K562 (cell line): ENCODE results near the gene DAGLA. TPM values are rescaled to one million over a fixed set of nuclear protein-coding genes. Genes with fewer than 3 reads are reported as not detected.

ENCODE experiments used
- DMBX1 ChIP-seq: fragments of 250-450 bp; sonication (Bioruptor Pico); IDR thresholded peaks from 2 replicates; pipeline ENCODE4 v1.8.0; 2022; ENCODE audit warnings: inconsistent platforms, mild to moderate bottlenecking, moderate library complexity, borderline replicate concordance
- EZH2 ChIP-seq: IDR thresholded peaks from 2 replicates; pipeline ENCODE4 v1.6.1; 2012; ENCODE audit warnings: low read depth, mild to moderate bottlenecking, inconsistent platforms, low read length, borderline replicate concordance
- FIP1L1 ChIP-seq: fragments of 200-400 bp; formaldehyde crosslinking; IDR thresholded peaks from 2 replicates; pipeline ENCODE4 v1.6.1; 2018; ENCODE audit warnings: mild to moderate bottlenecking, low read depth, low read length; ENCODE audit not compliant: poor library complexity, severe bottlenecking
- FOXK2 ChIP-seq, 2 experiments: fragments of 450-650 bp; IDR thresholded peaks in 1 of 2; conservative IDR thresholded peaks in 1 of 2; 2 replicates each; pipeline ENCODE4 v1.6.1; 2016; ENCODE audit warnings: low read depth in 2 of 2, mild to moderate bottlenecking in 1 of 2
- FOXP1 ChIP-seq: sonication (generic); formaldehyde crosslinking; IDR thresholded peaks from 2 replicates; pipeline ENCODE4 v1.8.0; 2022; ENCODE audit warnings: mild to moderate bottlenecking, missing genetic modification reagents
- GTF2F1 ChIP-seq: IDR thresholded peaks from 2 replicates; pipeline ENCODE4 v1.6.1; 2011; ENCODE audit warnings: low read depth, low read length, improper control_type of control experiment
- HCFC1 ChIP-seq: IDR thresholded peaks from 2 replicates; pipeline ENCODE4 v1.6.1; 2012; ENCODE audit warnings: low read depth, low read length, improper control_type of control experiment
- HMG20B ChIP-seq: fragments of 250-450 bp; sonication (Bioruptor Pico); IDR thresholded peaks from 2 replicates; pipeline ENCODE4 v1.5.0; 2021; ENCODE audit warnings: mild to moderate bottlenecking
- KAT2B ChIP-seq: IDR thresholded peaks from one replicate; pipeline ENCODE4 v1.6.1; 2012; ENCODE audit warnings: low read depth, mild to moderate bottlenecking, control low read depth, inconsistent platforms, low read length, moderate library complexity
- KDM4B ChIP-seq, 2 experiments: fragments of 450-650 bp in 1 of 2; sonication (generic) in 1 of 2; IDR thresholded peaks; 2 replicates each; pipeline ENCODE4 v1.6.1; 2016 to 2017; ENCODE audit warnings: borderline replicate concordance in 2 of 2, antibody characterized with exemption in 1 of 2, low read depth in 1 of 2, mild to moderate bottlenecking in 1 of 2
- MTA3 ChIP-seq: fragments of 450-650 bp; formaldehyde crosslinking; IDR thresholded peaks from 2 replicates; pipeline ENCODE4 v1.6.1; 2017; ENCODE audit warnings: mild to moderate bottlenecking, borderline replicate concordance
- SAFB ChIP-seq: fragments of 200-400 bp; formaldehyde crosslinking; IDR thresholded peaks from 2 replicates; pipeline ENCODE4 v1.6.1; 2017; ENCODE audit warnings: low read depth, low read length, borderline replicate concordance
- THRAP3 ChIP-seq: fragments of 450-650 bp; IDR thresholded peaks from 2 replicates; pipeline ENCODE4 v1.6.1; 2016; ENCODE audit warnings: mild to moderate bottlenecking, inconsistent platforms, borderline replicate concordance
- ZBTB8A ChIP-seq: fragments of 450-650 bp; IDR thresholded peaks from 2 replicates; pipeline ENCODE4 v1.6.1; 2018; ENCODE audit warnings: mild to moderate bottlenecking, moderate library complexity; ENCODE audit not compliant: partially characterized antibody
- ZNF583 ChIP-seq: fragments of 250-450 bp; sonication (Bioruptor Pico); IDR thresholded peaks from 2 replicates; pipeline ENCODE4 v1.4.0; 2020
- polyA plus RNA-seq, 8 experiments: library from polyadenylated mRNA; depleted of rRNA in 4 of 8; stranded (reverse) in 5 of 8; unstranded in 3 of 8; fragments of >200 nt; fragmentation: Nextera tagmentation in 2 of 8; fragmentation: Illumina TruSeq in 1 of 8; extraction: Ambion mirVana in 2 of 8; extraction: Trizol in 1 of 8; gene quantifications; 2 replicates each; pipeline versions ENCODE4 v1.2.1 to v1.2.3, GENCODE V29; 2011 to 2014; ENCODE audit warnings: inconsistent platforms in 1 of 8, missing spikeins in 1 of 8
- total RNA-seq, 7 experiments: library from RNA; depleted of rRNA in 6 of 7; stranded (reverse); fragments of >200 nt in 6 of 7; fragmentation: Illumina TruSeq in 2 of 7; extraction: Trizol in 2 of 7; gene quantifications; 2 replicates each; pipeline versions ENCODE4 v1.2.1 to v1.2.3, GENCODE V29; 2011 to 2021; ENCODE audit warnings: low replicate concordance in 1 of 7
- TF ChIP-seq, protein P1 (sequence below): sonication (generic); formaldehyde crosslinking; IDR thresholded peaks from 2 replicates; pipeline ENCODE4 v1.8.0; 2022; ENCODE audit warnings: missing genetic modification reagents, mild to moderate bottlenecking, borderline replicate concordance
- TF ChIP-seq, protein P2 (sequence below): fragments of 450-650 bp; IDR thresholded peaks from 2 replicates; pipeline ENCODE4 v1.7.1; 2018; ENCODE audit warnings: mild to moderate bottlenecking, low read depth; ENCODE audit not compliant: partially characterized antibody
- TF ChIP-seq, protein P3 (sequence below): fragments of 450-650 bp; formaldehyde crosslinking; IDR thresholded peaks from 2 replicates; pipeline ENCODE4 v1.4.0; 2022; ENCODE audit warnings: missing genetic modification characterization
- TF ChIP-seq, protein P4 (sequence below), 2 experiments: fragments of 450-650 bp; IDR thresholded peaks; 2 replicates each; pipeline ENCODE4 v1.6.1; 2016

The DAGLA gene
- total and polyA plus RNA-seq, 9 of the 15 experiments (the other 6 are each of a cell fraction or from before 2014, with no cell fraction given) = 0.03 to 0.16 (median 0.04) TPM; not detected in 4

- TF ChIP-seq, protein P1, sequence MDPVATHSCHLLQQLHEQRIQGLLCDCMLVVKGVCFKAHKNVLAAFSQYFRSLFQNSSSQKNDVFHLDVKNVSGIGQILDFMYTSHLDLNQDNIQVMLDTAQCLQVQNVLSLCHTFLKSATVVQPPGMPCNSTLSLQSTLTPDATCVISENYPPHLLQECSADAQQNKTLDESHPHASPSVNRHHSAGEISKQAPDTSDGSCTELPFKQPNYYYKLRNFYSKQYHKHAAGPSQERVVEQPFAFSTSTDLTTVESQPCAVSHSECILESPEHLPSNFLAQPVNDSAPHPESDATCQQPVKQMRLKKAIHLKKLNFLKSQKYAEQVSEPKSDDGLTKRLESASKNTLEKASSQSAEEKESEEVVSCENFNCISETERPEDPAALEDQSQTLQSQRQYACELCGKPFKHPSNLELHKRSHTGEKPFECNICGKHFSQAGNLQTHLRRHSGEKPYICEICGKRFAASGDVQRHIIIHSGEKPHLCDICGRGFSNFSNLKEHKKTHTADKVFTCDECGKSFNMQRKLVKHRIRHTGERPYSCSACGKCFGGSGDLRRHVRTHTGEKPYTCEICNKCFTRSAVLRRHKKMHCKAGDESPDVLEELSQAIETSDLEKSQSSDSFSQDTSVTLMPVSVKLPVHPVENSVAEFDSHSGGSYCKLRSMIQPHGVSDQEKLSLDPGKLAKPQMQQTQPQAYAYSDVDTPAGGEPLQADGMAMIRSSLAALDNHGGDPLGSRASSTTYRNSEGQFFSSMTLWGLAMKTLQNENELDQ (CRISPR knock-in tag) = no peak
- TF ChIP-seq ZNF583 (CRISPR knock-in tag) (peak; percentile 77; the same call in 1 of the 2 replicates), KAT2B (no peak), MTA3 (no peak), HMG20B (CRISPR knock-in tag) (no peak), HCFC1 (no peak), FOXP1 (CRISPR knock-in tag) (no peak), ZBTB8A (no peak), SAFB (no peak), THRAP3 (no peak), FIP1L1 (no peak), GTF2F1 (no peak), FOXK2 (conservative IDR thresholded peaks at IDR 0.05 in 1 of 2, IDR thresholded peaks at IDR 0.05 in 1 of 2; ENCODE audit: low read depth in 2 of 2) (no peak), DMBX1 (peak; percentile 90), KDM4B (IDR thresholded peaks at IDR 0.05; ENCODE audit: borderline replicate concordance in 2 of 2, low read depth in 1 of 2) (no peak), EZH2 (no peak)
- TF ChIP-seq, protein P2, sequence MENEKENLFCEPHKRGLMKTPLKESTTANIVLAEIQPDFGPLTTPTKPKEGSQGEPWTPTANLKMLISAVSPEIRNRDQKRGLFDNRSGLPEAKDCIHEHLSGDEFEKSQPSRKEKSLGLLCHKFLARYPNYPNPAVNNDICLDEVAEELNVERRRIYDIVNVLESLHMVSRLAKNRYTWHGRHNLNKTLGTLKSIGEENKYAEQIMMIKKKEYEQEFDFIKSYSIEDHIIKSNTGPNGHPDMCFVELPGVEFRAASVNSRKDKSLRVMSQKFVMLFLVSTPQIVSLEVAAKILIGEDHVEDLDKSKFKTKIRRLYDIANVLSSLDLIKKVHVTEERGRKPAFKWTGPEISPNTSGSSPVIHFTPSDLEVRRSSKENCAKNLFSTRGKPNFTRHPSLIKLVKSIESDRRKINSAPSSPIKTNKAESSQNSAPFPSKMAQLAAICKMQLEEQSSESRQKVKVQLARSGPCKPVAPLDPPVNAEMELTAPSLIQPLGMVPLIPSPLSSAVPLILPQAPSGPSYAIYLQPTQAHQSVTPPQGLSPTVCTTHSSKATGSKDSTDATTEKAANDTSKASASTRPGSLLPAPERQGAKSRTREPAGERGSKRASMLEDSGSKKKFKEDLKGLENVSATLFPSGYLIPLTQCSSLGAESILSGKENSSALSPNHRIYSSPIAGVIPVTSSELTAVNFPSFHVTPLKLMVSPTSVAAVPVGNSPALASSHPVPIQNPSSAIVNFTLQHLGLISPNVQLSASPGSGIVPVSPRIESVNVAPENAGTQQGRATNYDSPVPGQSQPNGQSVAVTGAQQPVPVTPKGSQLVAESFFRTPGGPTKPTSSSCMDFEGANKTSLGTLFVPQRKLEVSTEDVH = no peak
- TF ChIP-seq, protein P3, sequence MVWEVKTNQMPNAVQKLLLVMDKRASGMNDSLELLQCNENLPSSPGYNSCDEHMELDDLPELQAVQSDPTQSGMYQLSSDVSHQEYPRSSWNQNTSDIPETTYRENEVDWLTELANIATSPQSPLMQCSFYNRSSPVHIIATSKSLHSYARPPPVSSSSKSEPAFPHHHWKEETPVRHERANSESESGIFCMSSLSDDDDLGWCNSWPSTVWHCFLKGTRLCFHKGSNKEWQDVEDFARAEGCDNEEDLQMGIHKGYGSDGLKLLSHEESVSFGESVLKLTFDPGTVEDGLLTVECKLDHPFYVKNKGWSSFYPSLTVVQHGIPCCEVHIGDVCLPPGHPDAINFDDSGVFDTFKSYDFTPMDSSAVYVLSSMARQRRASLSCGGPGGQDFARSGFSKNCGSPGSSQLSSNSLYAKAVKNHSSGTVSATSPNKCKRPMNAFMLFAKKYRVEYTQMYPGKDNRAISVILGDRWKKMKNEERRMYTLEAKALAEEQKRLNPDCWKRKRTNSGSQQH (CRISPR knock-in tag) = no peak
- TF ChIP-seq, protein P4, sequence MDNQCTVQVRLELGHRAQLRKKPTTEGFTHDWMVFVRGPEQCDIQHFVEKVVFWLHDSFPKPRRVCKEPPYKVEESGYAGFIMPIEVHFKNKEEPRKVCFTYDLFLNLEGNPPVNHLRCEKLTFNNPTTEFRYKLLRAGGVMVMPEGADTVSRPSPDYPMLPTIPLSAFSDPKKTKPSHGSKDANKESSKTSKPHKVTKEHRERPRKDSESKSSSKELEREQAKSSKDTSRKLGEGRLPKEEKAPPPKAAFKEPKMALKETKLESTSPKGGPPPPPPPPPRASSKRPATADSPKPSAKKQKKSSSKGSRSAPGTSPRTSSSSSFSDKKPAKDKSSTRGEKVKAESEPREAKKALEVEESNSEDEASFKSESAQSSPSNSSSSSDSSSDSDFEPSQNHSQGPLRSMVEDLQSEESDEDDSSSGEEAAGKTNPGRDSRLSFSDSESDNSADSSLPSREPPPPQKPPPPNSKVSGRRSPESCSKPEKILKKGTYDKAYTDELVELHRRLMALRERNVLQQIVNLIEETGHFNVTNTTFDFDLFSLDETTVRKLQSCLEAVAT (IDR thresholded peaks at IDR 0.05) = no peak
Observed at GRCh38 chr11:61639816-61640443, 40.3 kb upstream of the DAGLA start (continued).
